Measurements from ENCODE around the gene ZBTB3.
A peak's percentile ranks its signal among the peaks of the same experiment; 100 is the strongest.
"Not testable (repeated sequence)": the region's sequence is repeated elsewhere in the genome, so short reads cannot be mapped to it uniquely, and the experiment has no call there.

The ZBTB3 gene

GRCh38 chr11:62755086-62755615, 1.2 kb upstream of the ZBTB3 start:
- Histone ChIP-seq H3K27ac (ENCODE audit: low read depth, low read length) (no peak overlapping the region), H2AFZ (ENCODE audit: low read length, unreplicated experiment) (no peak overlapping the region), H3K36me3 (ENCODE audit: insufficient read depth, low read length) (peaks cover 7% of the 10 kb centered on the region), H3K4me1 (ENCODE audit: control insufficient read depth, insufficient read depth, low read length, unreplicated experiment) (no peaks in the 10 kb centered on the region), H3K4me3 (ENCODE audit: low read depth, low read length) (no peak overlapping the region), H3K27me3 (ENCODE audit: insufficient read depth, low read length) (no peaks in the 10 kb centered on the region), H3K79me2 (ENCODE audit: control insufficient read depth, insufficient read depth, low read length, unreplicated experiment) (peaks cover 4% of the 10 kb centered on the region)

- Histone ChIP-seq H2AFZ (ENCODE audit: low read length, unreplicated experiment) (no peak overlapping the region), H3K4me1 (ENCODE audit: control insufficient read depth, insufficient read depth, low read length, unreplicated experiment) (no peaks in the 10 kb centered on the region), H3K27me3 (ENCODE audit: insufficient read depth, low read length) (no peaks in the 10 kb centered on the region), H3K27ac (ENCODE audit: low read depth, low read length) (no peak overlapping the region), H3K79me2 (ENCODE audit: control insufficient read depth, insufficient read depth, low read length, unreplicated experiment) (peaks cover 4% of the 10 kb centered on the region), H3K4me3 (ENCODE audit: low read depth, low read length) (peak overlapping the region; percentile 91), H3K36me3 (ENCODE audit: insufficient read depth, low read length) (peaks cover 7% of the 10 kb centered on the region)
Measured at GRCh38 chr11:62752994-62753735, 795 bp downstream of the ZBTB3 start.

GRCh38 chr11:62752177-62752785, 1.7 kb downstream of the ZBTB3 start:
- Histone ChIP-seq H3K36me3 (ENCODE audit: insufficient read depth, low read length) (peaks cover 7% of the 10 kb centered on the region), H3K27me3 (ENCODE audit: insufficient read depth, low read length) (no peaks in the 10 kb centered on the region), H3K4me1 (ENCODE audit: control insufficient read depth, insufficient read depth, low read length, unreplicated experiment) (no peaks in the 10 kb centered on the region), H3K27ac (ENCODE audit: low read depth, low read length) (no peak overlapping the region), H3K4me3 (ENCODE audit: low read depth, low read length) (no peak overlapping the region), H3K79me2 (ENCODE audit: control insufficient read depth, insufficient read depth, low read length, unreplicated experiment) (peaks cover 4% of the 10 kb centered on the region), H2AFZ (ENCODE audit: low read length, unreplicated experiment) (no peak overlapping the region)

GRCh38 chr11:62749931-62750330, 4.0 kb downstream of the ZBTB3 start:
- not testable (repeated sequence) for H3K36me3 ChIP-seq (ENCODE audit: insufficient read depth, low read length); H3K79me2 ChIP-seq (ENCODE audit: control insufficient read depth, insufficient read depth, low read length, unreplicated experiment); H2AFZ ChIP-seq (ENCODE audit: low read length, unreplicated experiment); H3K27me3 ChIP-seq (ENCODE audit: insufficient read depth, low read length); H3K4me3 ChIP-seq (ENCODE audit: low read depth, low read length); H3K27ac ChIP-seq (ENCODE audit: low read depth, low read length); H3K4me1 ChIP-seq (ENCODE audit: control insufficient read depth, insufficient read depth, low read length, unreplicated experiment)

GRCh38 chr11:62747475-62748160, 6.3 kb downstream of the ZBTB3 start:
- Histone ChIP-seq H3K27me3 (ENCODE audit: insufficient read depth, low read length) (no peaks in the 10 kb centered on the region), H3K4me1 (ENCODE audit: control insufficient read depth, insufficient read depth, low read length, unreplicated experiment) (no peaks in the 10 kb centered on the region), H2AFZ (ENCODE audit: low read length, unreplicated experiment) (no peak overlapping the region), H3K4me3 (ENCODE audit: low read depth, low read length) (no peak overlapping the region), H3K27ac (ENCODE audit: low read depth, low read length) (no peak overlapping the region), H3K79me2 (ENCODE audit: control insufficient read depth, insufficient read depth, low read length, unreplicated experiment) (peaks cover 3% of the 10 kb centered on the region), H3K36me3 (ENCODE audit: insufficient read depth, low read length) (peaks cover 2% of the 10 kb centered on the region)

GRCh38 chr11:62737196-62737595, 16.8 kb downstream of the ZBTB3 start:
- Histone ChIP-seq H3K4me3 (ENCODE audit: low read depth, low read length) (no peak overlapping the region), H2AFZ (ENCODE audit: low read length, unreplicated experiment) (no peak overlapping the region), H3K27me3 (ENCODE audit: insufficient read depth, low read length) (no peaks in the 10 kb centered on the region), H3K79me2 (ENCODE audit: control insufficient read depth, insufficient read depth, low read length, unreplicated experiment) (peaks cover 4% of the 10 kb centered on the region), H3K4me1 (ENCODE audit: control insufficient read depth, insufficient read depth, low read length, unreplicated experiment) (no peaks in the 10 kb centered on the region), H3K36me3 (ENCODE audit: insufficient read depth, low read length) (peaks cover 14% of the 10 kb centered on the region), H3K27ac (ENCODE audit: low read depth, low read length) (no peak overlapping the region)

GRCh38 chr11:62732830-62733229, 21.1 kb downstream of the ZBTB3 start:
- H3K4me1 ChIP-seq (ENCODE audit: control insufficient read depth, insufficient read depth, low read length, unreplicated experiment), result peaks cover 8% of the 10 kb centered on the region
- H3K36me3 ChIP-seq (ENCODE audit: insufficient read depth, low read length), result peaks cover 8% of the 10 kb centered on the region
- no peak overlapping the region for H2AFZ ChIP-seq (ENCODE audit: low read length, unreplicated experiment)
- peaks cover 28% of the 10 kb centered on the region for H3K79me2 ChIP-seq (ENCODE audit: control insufficient read depth, insufficient read depth, low read length, unreplicated experiment)
- no peak overlapping the region for H3K4me3 ChIP-seq (ENCODE audit: low read depth, low read length)
- no peak overlapping the region for H3K27ac ChIP-seq (ENCODE audit: low read depth, low read length)
- no peaks in the 10 kb centered on the region for H3K27me3 ChIP-seq (ENCODE audit: insufficient read depth, low read length)

- H2AFZ ChIP-seq (ENCODE audit: low read length, unreplicated experiment); H3K4me1 ChIP-seq (ENCODE audit: control insufficient read depth, insufficient read depth, low read length, unreplicated experiment): not testable (repeated sequence)
- peaks cover 47% of the 10 kb centered on the region for H3K79me2 ChIP-seq (ENCODE audit: control insufficient read depth, insufficient read depth, low read length, unreplicated experiment)
Measured at GRCh38 chr11:62730076-62730475, 23.9 kb downstream of the ZBTB3 start.

GRCh38 chr11:62728171-62728988, 25.6 kb downstream of the ZBTB3 start, which contains the start of gene TTC9C:
TSS of gene TTC9C (plus strand) at chr11:62728486. CDS start at chr11:62728849, 363 bp downstream.
- peaks cover 20% of the 10 kb centered on the region for H3K4me1 ChIP-seq (ENCODE audit: control insufficient read depth, insufficient read depth, low read length, unreplicated experiment)
- H3K79me2 ChIP-seq (ENCODE audit: control insufficient read depth, insufficient read depth, low read length, unreplicated experiment), result peaks cover 64% of the 10 kb centered on the region
- H2AFZ ChIP-seq (ENCODE audit: low read length, unreplicated experiment), result peak within 1 kb of the TSS; percentile 98
- H3K27me3 ChIP-seq (ENCODE audit: insufficient read depth, low read length), result no peaks in the 10 kb centered on the region
- H3K36me3 ChIP-seq (ENCODE audit: insufficient read depth, low read length), result peaks cover 29% of the 10 kb centered on the region
- H3K27ac ChIP-seq (ENCODE audit: low read depth, low read length), result peak within 1 kb of the TSS; percentile 90
- H3K4me3 ChIP-seq (ENCODE audit: low read depth, low read length), result peak within 1 kb of the TSS; percentile 99

More at GRCh38 chr11:62730076-62730475, 23.9 kb downstream of the ZBTB3 start:
- H3K27ac ChIP-seq (ENCODE audit: low read depth, low read length); H3K27me3 ChIP-seq (ENCODE audit: insufficient read depth, low read length): not testable (repeated sequence)
- peaks cover 15% of the 10 kb centered on the region for H3K36me3 ChIP-seq (ENCODE audit: insufficient read depth, low read length)
- H3K4me3 ChIP-seq (ENCODE audit: low read depth, low read length), result peak overlapping the region; percentile 99

- peak overlapping the region; percentile 98 for H2AFZ ChIP-seq (ENCODE audit: low read length, unreplicated experiment)
- H3K27me3 ChIP-seq (ENCODE audit: insufficient read depth, low read length), result no peaks in the 10 kb centered on the region
- H3K36me3 ChIP-seq (ENCODE audit: insufficient read depth, low read length), result peaks cover 30% of the 10 kb centered on the region
- peaks cover 65% of the 10 kb centered on the region for H3K79me2 ChIP-seq (ENCODE audit: control insufficient read depth, insufficient read depth, low read length, unreplicated experiment)
- H3K27ac ChIP-seq (ENCODE audit: low read depth, low read length), result peak overlapping the region; percentile 90
- peak overlapping the region; percentile 99 for H3K4me3 ChIP-seq (ENCODE audit: low read depth, low read length)
- H3K4me1 ChIP-seq (ENCODE audit: control insufficient read depth, insufficient read depth, low read length, unreplicated experiment), result peaks cover 20% of the 10 kb centered on the region
Measured at GRCh38 chr11:62727872-62728170, 26.1 kb downstream of the ZBTB3 start.

All from ACC112 (cell line).